ENCODE measurements around the gene C10orf90.

Gene C10orf90

GRCh38 chr10:126437635-126438406 is 232.7 kb downstream of the C10orf90 start:
- TF ChIP-seq ZFX (IDR thresholded peaks at IDR 0.05; ENCODE audit: borderline replicate concordance), result no peak
- TF ChIP-seq, protein P1, sequence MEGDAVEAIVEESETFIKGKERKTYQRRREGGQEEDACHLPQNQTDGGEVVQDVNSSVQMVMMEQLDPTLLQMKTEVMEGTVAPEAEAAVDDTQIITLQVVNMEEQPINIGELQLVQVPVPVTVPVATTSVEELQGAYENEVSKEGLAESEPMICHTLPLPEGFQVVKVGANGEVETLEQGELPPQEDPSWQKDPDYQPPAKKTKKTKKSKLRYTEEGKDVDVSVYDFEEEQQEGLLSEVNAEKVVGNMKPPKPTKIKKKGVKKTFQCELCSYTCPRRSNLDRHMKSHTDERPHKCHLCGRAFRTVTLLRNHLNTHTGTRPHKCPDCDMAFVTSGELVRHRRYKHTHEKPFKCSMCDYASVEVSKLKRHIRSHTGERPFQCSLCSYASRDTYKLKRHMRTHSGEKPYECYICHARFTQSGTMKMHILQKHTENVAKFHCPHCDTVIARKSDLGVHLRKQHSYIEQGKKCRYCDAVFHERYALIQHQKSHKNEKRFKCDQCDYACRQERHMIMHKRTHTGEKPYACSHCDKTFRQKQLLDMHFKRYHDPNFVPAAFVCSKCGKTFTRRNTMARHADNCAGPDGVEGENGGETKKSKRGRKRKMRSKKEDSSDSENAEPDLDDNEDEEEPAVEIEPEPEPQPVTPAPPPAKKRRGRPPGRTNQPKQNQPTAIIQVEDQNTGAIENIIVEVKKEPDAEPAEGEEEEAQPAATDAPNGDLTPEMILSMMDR (IDR thresholded peaks at IDR 0.05), result no peak
- H3K27ac ChIP-seq, result no peak overlapping the region

DNA sequence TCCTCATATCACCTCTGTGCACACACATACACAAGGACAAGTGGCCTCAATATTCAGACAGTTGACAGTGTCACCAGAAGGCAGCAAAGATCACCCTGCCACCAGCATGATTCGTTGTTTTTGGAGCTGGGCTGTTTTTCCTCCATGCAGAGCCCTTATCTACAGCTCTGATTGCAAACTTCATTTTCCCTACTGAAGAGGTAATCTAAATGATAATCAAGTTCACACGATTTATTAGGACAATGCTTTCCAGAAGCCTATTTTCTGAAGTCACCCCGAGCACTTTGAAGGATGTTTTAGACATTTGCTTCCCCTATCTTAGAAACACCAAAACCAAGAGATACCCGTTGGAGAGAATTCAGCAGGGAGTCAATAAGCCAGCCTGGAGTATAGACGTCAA is 236.3 kb downstream of the C10orf90 start:
- H3K27ac ChIP-seq, result no peak overlapping the region
- TF ChIP-seq ZFX (IDR thresholded peaks at IDR 0.05; ENCODE audit: borderline replicate concordance), result no peak
- TF ChIP-seq, protein P1 (IDR thresholded peaks at IDR 0.05), result no peak

- H3K27ac ChIP-seq, result no peak overlapping the region
- no peak for TF ChIP-seq ZFX (IDR thresholded peaks at IDR 0.05; ENCODE audit: borderline replicate concordance)
- TF ChIP-seq, protein P1 (IDR thresholded peaks at IDR 0.05), result no peak
These were observed 237.1 kb downstream of the C10orf90 start for GRCh38 chr10:126433351-126433750.

DNA sequence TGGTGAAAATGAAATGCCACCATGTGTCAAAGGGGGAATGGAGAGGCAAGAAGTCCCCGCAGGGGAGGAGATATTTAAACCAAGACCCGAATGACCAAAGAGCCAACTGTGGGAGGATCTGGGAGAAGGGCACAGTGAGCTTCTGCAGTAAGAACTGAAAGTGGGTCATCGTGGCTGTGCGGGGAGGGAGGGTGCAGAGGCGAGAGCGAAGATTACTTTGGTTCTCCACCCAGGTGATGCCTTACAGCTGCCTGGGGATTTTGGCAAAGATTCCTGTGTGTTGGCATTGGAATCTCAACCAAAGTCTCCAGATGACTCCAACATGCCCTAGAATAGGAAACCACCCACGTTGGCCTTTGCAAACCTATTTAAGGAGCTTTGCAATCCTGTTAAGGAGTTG is 238.0 kb downstream of the C10orf90 start:
- no peak overlapping the region for H3K27ac ChIP-seq
- TF ChIP-seq, protein P1 (IDR thresholded peaks at IDR 0.05), result no peak
- no peak for TF ChIP-seq ZFX (IDR thresholded peaks at IDR 0.05; ENCODE audit: borderline replicate concordance)

DNA sequence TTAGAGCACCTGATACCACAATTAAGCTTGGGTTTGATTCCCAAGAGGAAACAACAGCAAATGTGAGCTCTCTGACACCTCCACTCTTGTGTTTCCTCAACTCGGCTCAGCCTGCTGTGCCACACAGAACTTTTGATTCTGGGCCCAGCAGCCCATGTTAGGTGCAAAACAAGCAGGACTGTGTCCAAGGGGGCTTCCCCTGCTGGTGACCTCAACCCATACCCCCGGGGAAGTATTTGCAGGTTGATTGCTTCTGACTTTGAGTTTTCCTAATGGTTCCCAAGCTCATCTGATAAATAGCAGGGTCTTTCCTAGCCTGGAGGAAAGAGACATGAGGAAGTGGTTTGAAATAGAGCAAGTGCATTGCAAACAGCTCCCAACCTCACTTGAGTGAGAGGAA is 238.7 kb downstream of the C10orf90 start:
- TF ChIP-seq ZFX (IDR thresholded peaks at IDR 0.05; ENCODE audit: borderline replicate concordance), result no peak
- TF ChIP-seq, protein P1 (IDR thresholded peaks at IDR 0.05), result no peak

GRCh38 chr10:126430512-126430911 is 240.0 kb downstream of the C10orf90 start:
- H3K27ac ChIP-seq, result no peak overlapping the region
- no peak for TF ChIP-seq ZFX (IDR thresholded peaks at IDR 0.05; ENCODE audit: borderline replicate concordance)
- TF ChIP-seq, protein P1 (IDR thresholded peaks at IDR 0.05), result no peak

More for the DNA sequence above, 238.7 kb downstream of the C10orf90 start:
- no peak overlapping the region for H3K27ac ChIP-seq

- TF ChIP-seq, protein P1 (IDR thresholded peaks at IDR 0.05), result no peak
- TF ChIP-seq ZFX (IDR thresholded peaks at IDR 0.05; ENCODE audit: borderline replicate concordance), result no peak
These were observed 241.2 kb downstream of the C10orf90 start for GRCh38 chr10:126429275-126429674.

More at GRCh38 chr10:126429275-126429674, 241.2 kb downstream of the C10orf90 start:
- no peak overlapping the region for H3K27ac ChIP-seq

Measured in 22Rv1 (cell line).